OCI-LY7 (cell line): ENCODE data around the gene RBP4. TPM values are rescaled to one million over a fixed set of nuclear protein-coding genes. Genes with fewer than 3 reads are reported as not detected.

Experiments used
- BruUV-seq: library from RNA; stranded (reverse); fragments of 400-500 nt; replicated peaks from 2 replicates; lab custom pipeline; 2021; lab: Mats Ljungman, UMichigan
- CTCF ChIA-PET: fragments of 300-600 bp; sonication (Branson Sonifier 250); formaldehyde crosslinking; loops from one replicate; lab custom pipeline; 2022; ENCODE audit warnings: antibody characterized with exemption; ENCODE audit not compliant: unreplicated experiment; lab: Charles Lee
- POLR2A ChIA-PET: fragments of 300-600 bp; sonication (Branson Sonifier 250); formaldehyde crosslinking; loops from one replicate; lab custom pipeline; 2022; ENCODE audit warnings: antibody characterized with exemption; lab: Charles Lee
- DNase-seq: peaks from one replicate; pipeline ENCODE4 v3.0.0-alpha.2; 2015; ENCODE audit warnings: low spot score
- H2AFZ ChIP-seq: fragments of 200-600 bp; sonication (generic), shearing (Covaris generic); 2 replicates; pipeline ENCODE4 v1.6.1; 2014; ENCODE audit warnings: mild to moderate bottlenecking, antibody characterized with exemption, low read length, moderate library complexity
- H3K27ac ChIP-seq: fragments of 200-600 bp; sonication (generic); 2 replicates; pipeline ENCODE4 v1.5.1; 2014; ENCODE audit warnings: mixed run types, low read depth, mild to moderate bottlenecking, moderate library complexity, low read length, inconsistent platforms; ENCODE audit not compliant: poor library complexity, severe bottlenecking
- H3K36me3 ChIP-seq: fragments of 200-600 bp; sonication (generic); 2 replicates; pipeline ENCODE4 v1.6.1; 2014; ENCODE audit warnings: mild to moderate bottlenecking, antibody characterized with exemption, low read length, moderate library complexity, mixed read lengths; ENCODE audit not compliant: insufficient read depth
- H3K4me1 ChIP-seq: fragments of 200-600 bp; sonication (generic); 2 replicates; pipeline ENCODE4 v1.5.1; 2014; ENCODE audit warnings: mild to moderate bottlenecking, low read length; ENCODE audit not compliant: insufficient read depth, poor library complexity, severe bottlenecking
- H3K4me2 ChIP-seq: fragments of 200-600 bp; sonication (generic); 2 replicates; pipeline ENCODE4 v1.6.1; 2014; ENCODE audit warnings: mild to moderate bottlenecking, low read length
- H3K4me3 ChIP-seq: fragments of 200-600 bp; sonication (generic); 2 replicates; pipeline ENCODE4 v1.5.1; 2014; ENCODE audit warnings: mild to moderate bottlenecking, low read depth, low read length; ENCODE audit not compliant: poor library complexity, severe bottlenecking
- H3K79me2 ChIP-seq: fragments of 200-600 bp; sonication (generic); 2 replicates; pipeline ENCODE4 v1.6.1; 2016; ENCODE audit warnings: low read depth, mild to moderate bottlenecking, low read length, moderate library complexity, mixed read lengths; ENCODE audit not compliant: insufficient read depth
- H3K9me2 ChIP-seq: fragments of 200-600 bp; sonication (generic); 2 replicates; pipeline ENCODE4 v1.6.1; 2016; ENCODE audit warnings: mild to moderate bottlenecking, low read length, mixed read lengths; ENCODE audit not compliant: insufficient read depth
- H3K9me3 ChIP-seq: fragments of 200-600 bp; sonication (generic); 2 replicates; pipeline ENCODE4 v1.6.1; 2014; ENCODE audit warnings: mild to moderate bottlenecking, mixed run types, low read length, mixed read lengths
- H4K20me1 ChIP-seq: fragments of 200-600 bp; sonication (generic); 2 replicates; pipeline ENCODE4 v1.6.1; 2014; ENCODE audit warnings: mild to moderate bottlenecking, antibody characterized with exemption, low read length, moderate library complexity, mixed read lengths; ENCODE audit not compliant: insufficient read depth
- EZH2phosphoT487 ChIP-seq: fragments of 200-600 bp; sonication (generic); IDR thresholded peaks from 2 replicates; pipeline ENCODE4 v1.6.1; 2018; ENCODE audit warnings: low read depth, borderline replicate concordance, mild to moderate bottlenecking, mixed run types, antibody characterized with exemption, low read length, moderate library complexity, mixed read lengths
- intact Hi-C: fragments of 100-400 bp; cut with micrococcal nuclease; formaldehyde crosslinking; loops from one replicate; pipeline ENCODE4 v1.10.0; 2022; ENCODE audit not compliant: unreplicated experiment
- total RNA-seq, 2 experiments: library from RNA; depleted of rRNA in 1 of 2; stranded (reverse); fragments of >200 nt in 1 of 2; shearing (Covaris generic) in 1 of 2; gene quantifications; 2 replicates each; pipeline ENCODE4 v1.2.3, GENCODE V29; 2014 to 2022
- TF ChIP-seq, protein P1 (sequence below): fragments of 200-600 bp; sonication (generic); conservative IDR thresholded peaks from 2 replicates; pipeline ENCODE4 v1.5.1; 2014; ENCODE audit warnings: mild to moderate bottlenecking, antibody characterized with exemption, low read length, moderate library complexity, mixed read lengths

RBP4 gene
- total RNA-seq, 2 experiments from 2014 or later = not detected

DNA sequence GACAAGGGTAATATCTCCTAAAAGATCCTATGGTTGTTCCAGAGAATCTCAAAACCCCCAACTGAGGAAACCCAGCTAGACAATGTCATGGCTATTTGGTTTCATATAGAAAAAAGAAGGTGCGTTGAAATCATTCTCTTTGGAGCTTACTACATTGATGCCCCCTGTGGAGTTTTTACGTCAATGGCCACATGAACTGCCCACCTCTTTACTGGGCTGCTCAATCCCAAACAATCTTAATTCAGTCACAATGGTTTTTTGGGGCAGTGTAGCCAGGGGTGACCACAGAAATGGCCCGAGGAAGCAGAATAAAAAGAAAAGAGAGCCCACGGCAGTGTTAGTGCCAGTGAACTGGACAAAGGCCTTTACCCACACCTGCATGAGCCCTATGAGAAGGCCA lies 7.8 kb downstream of the RBP4 start:
- Histone ChIP-seq H4K20me1 (no peaks in the 10 kb centered on the region), H3K4me1 (peaks cover 23% of the 10 kb centered on the region), H3K79me2 (no peaks in the 10 kb centered on the region), H3K9me2 (no peaks in the 10 kb centered on the region), H3K36me3 (no peaks in the 10 kb centered on the region), H3K4me3 (no peak overlapping the region), H2AFZ (no peak overlapping the region), H3K4me2 (no peak overlapping the region), H3K9me3 (no peaks in the 10 kb centered on the region), H3K27ac (no peak overlapping the region)
- ChIA-PET CTCF (no interaction called here), POLR2A (interaction anchor here (0.6 to 1.0 kb wide), 2 partner anchors 98 to 845 kb away, joined by 3 to 5 read pairs; no protein-coding TSS in a partner anchor)
- DNase-seq = no peak
- TF ChIP-seq EZH2phosphoT487 = no peak
- TF ChIP-seq, protein P1, sequence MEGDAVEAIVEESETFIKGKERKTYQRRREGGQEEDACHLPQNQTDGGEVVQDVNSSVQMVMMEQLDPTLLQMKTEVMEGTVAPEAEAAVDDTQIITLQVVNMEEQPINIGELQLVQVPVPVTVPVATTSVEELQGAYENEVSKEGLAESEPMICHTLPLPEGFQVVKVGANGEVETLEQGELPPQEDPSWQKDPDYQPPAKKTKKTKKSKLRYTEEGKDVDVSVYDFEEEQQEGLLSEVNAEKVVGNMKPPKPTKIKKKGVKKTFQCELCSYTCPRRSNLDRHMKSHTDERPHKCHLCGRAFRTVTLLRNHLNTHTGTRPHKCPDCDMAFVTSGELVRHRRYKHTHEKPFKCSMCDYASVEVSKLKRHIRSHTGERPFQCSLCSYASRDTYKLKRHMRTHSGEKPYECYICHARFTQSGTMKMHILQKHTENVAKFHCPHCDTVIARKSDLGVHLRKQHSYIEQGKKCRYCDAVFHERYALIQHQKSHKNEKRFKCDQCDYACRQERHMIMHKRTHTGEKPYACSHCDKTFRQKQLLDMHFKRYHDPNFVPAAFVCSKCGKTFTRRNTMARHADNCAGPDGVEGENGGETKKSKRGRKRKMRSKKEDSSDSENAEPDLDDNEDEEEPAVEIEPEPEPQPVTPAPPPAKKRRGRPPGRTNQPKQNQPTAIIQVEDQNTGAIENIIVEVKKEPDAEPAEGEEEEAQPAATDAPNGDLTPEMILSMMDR = no peak
- intact Hi-C loops = no loop called here
- no TSS peak for BruUV-seq

DNA sequence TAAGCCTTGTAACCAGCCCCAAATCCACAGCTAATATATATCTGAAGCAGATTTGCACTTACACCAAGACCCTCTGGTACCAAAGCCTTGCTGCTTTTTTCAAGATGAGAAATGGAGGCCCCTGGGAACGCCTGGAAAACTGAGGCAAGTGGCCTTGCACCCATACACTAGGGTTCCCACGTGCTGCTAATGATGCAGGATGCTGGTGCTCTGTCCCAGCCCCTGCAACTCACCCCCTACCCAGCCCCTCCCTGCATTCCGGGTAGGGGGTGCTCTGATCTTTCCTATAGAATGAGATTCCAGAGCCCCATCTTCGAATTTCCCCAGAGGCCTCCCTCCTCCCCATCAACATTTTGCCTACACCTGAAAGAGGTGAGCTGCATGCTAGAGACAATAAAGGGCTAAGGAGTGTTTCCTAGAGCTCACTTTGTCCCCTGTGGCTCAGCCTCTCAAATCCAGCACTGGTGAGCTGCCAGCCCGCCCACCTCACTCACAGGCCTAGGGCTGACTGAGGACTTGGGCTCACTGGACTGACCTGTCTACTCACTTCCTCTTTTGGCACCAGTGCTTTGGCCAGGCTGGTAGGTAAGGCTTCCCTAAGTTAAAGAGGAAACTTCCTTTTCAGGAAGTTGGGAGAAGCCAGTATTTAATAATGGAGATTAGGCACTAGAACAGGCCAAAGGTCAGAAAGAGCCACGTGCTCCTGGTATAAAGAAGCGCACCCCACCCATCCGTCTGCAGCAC lies 9.8 kb downstream of the RBP4 start:
- Histone ChIP-seq H3K9me2 (no peaks in the 10 kb centered on the region), H3K27ac (no peak overlapping the region), H3K4me1 (peaks cover 15% of the 10 kb centered on the region), H3K79me2 (no peaks in the 10 kb centered on the region), H2AFZ (no peak overlapping the region), H4K20me1 (no peaks in the 10 kb centered on the region), H3K9me3 (no peaks in the 10 kb centered on the region), H3K36me3 (no peaks in the 10 kb centered on the region), H3K4me2 (no peak overlapping the region), H3K4me3 (no peak overlapping the region)
- ChIA-PET POLR2A (interaction anchor here (1.1 kb wide), 1 partner anchor 21 kb away, joined by 3 read pairs; the partner anchor contains the start of gene PDE6C), CTCF (no interaction called here)
- BruUV-seq = no TSS peak
- DNase-seq = no peak
- intact Hi-C loops = no loop called here
- TF ChIP-seq, protein P1 = no peak
- no peak for TF ChIP-seq EZH2phosphoT487

DNA sequence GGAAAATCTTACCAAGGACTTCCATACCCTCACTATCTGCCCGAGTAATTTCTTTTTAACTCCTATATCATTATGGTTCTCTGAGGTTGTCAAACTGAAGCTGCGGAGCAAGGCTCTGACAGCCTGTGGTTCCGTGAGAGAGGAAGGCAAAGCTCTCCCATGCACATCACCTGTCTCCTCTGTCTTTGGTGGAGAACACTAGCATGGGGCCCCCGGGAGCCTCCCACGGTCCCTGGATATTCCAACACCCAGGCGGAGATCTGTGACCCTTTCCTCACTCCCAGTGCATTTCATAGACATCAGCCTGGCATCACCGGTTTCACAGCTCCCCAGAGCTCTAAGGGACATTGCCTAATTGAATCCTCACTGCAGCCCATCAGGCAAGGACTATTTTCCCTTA lies 10.4 kb downstream of the RBP4 start:
- POLR2A ChIA-PET = interaction anchor here (1.1 to 1.3 kb wide), 2 partner anchors 21 to 22 kb away, joined by 3 to 4 read pairs; partner anchors contain the start of gene PDE6C
- Histone ChIP-seq H3K27ac (no peak overlapping the region), H2AFZ (no peak overlapping the region), H3K79me2 (no peaks in the 10 kb centered on the region), H3K4me1 (peaks cover 12% of the 10 kb centered on the region), H3K36me3 (no peaks in the 10 kb centered on the region), H3K4me2 (no peak overlapping the region), H3K9me2 (no peaks in the 10 kb centered on the region), H3K4me3 (no peak overlapping the region), H4K20me1 (no peaks in the 10 kb centered on the region), H3K9me3 (no peaks in the 10 kb centered on the region)
- intact Hi-C loops = no loop called here
- TF ChIP-seq, protein P1 = no peak
- no peak for TF ChIP-seq EZH2phosphoT487
- no TSS peak for BruUV-seq
- no peak for DNase-seq
- CTCF ChIA-PET = no interaction called here
